Uterus (tissue), 4 donors: Measurements from ENCODE around the gene CYB5B. TPM values are rescaled to one million over a fixed set of nuclear protein-coding genes. Genes with fewer than 3 reads are reported as not detected.
A peak's percentile ranks its signal among the peaks of the same experiment; 100 is the strongest.

Experiments used
- DNase-seq, 2 donors: peaks; one replicate each; pipeline ENCODE4 v3.0.0-alpha.2; 2019 to 2020
- H3K27ac ChIP-seq, 2 donors: fragments of 200-600 bp; sonication (generic); 1 replicate in 1 of 2; 2 replicates in 1 of 2; pipeline ENCODE4 v1.5.1; 2016 to 2018
- H3K27me3 ChIP-seq, 2 donors: fragments of 200-600 bp; sonication (generic); one replicate each; pipeline ENCODE4 v1.5.1; 2018 to 2019; ENCODE audit warnings: control low read depth in 1 of 2
- H3K36me3 ChIP-seq, 2 donors: fragments of 200-600 bp; sonication (generic); one replicate each; pipeline ENCODE4 v1.5.1; 2019; ENCODE audit warnings: control low read depth in 1 of 2
- H3K4me1 ChIP-seq, 2 donors: fragments of 200-600 bp; sonication (generic); one replicate each; pipeline ENCODE4 v1.5.1; 2018 to 2019; ENCODE audit warnings: control low read depth in 1 of 2
- H3K4me3 ChIP-seq, 2 donors: fragments of 200-600 bp; sonication (generic); 1 replicate in 1 of 2; 2 replicates in 1 of 2; pipeline ENCODE4 v1.5.1; 2018 to 2019; ENCODE audit warnings: mild to moderate bottlenecking in 1 of 2
- H3K9me3 ChIP-seq, 2 donors: fragments of 200-600 bp; sonication (generic); one replicate each; pipeline ENCODE4 v1.5.1; 2019; ENCODE audit warnings: control low read depth in 1 of 2
- CTCF ChIP-seq, 4 experiments: fragments of 200-600 bp in 2 of 4; fragments of 450-650 bp in 2 of 4; sonication (generic) in 2 of 4; IDR thresholded peaks; one replicate each; pipeline ENCODE4 v1.5.1; 2016 to 2019; ENCODE audit warnings: antibody characterized with exemption in 4 of 4, mild to moderate bottlenecking in 2 of 4, moderate library complexity in 1 of 4
- POLR2A ChIP-seq, 2 donors: fragments of 450-650 bp; IDR thresholded peaks; one replicate each; pipeline ENCODE4 v1.6.1; 2016; ENCODE audit warnings: antibody characterized with exemption in 2 of 2, mild to moderate bottlenecking in 1 of 2, moderate library complexity in 1 of 2
- intact Hi-C: fragments of 100-400 bp; cut with DNase I; formaldehyde crosslinking; loops from one replicate; pipeline ENCODE4 v1.15.1; 2023; ENCODE audit warnings: low total_unique reads
- total RNA-seq, 4 donors: library from RNA; depleted of rRNA in 3 of 4; stranded (reverse); fragments of >200 nt in 3 of 4; gene quantifications; one replicate each; pipeline versions ENCODE4 v1.1.0 to v1.2.4, GENCODE V29; 2014 to 2023
- donor health status: DM: yes; HTN: yes; CAD: no.

CYB5B gene
- total RNA-seq: 10 to 100 TPM; 24.1 to 70.3 (median 57.6) TPM

- H3K9me3 ChIP-seq: no peaks in the 10 kb centered on the region
- intact Hi-C loops: no loop called here
Observed at GRCh38 chr16:69424053-69424934, at the start of gene CYB5B. CYB5B (plus strand) TSS chr16:69424619; CDS start chr16:69424684, 65 bp downstream.

GRCh38 chr16:69376393-69377059, 47.9 kb upstream of the CYB5B start:
- no peak overlapping the region for H3K27ac ChIP-seq
- H3K36me3 ChIP-seq: no peaks in the 10 kb centered on the region
- DNase-seq: no peak
- intact Hi-C loops: no loop called here
- H3K27me3 ChIP-seq: no peaks in the 10 kb centered on the region
- no peak overlapping the region for H3K4me3 ChIP-seq
- H3K4me1 ChIP-seq: no peaks in the 10 kb centered on the region
- H3K9me3 ChIP-seq: no peaks in the 10 kb centered on the region
- TF ChIP-seq CTCF (IDR thresholded peaks at IDR 0.05): no peak

More at GRCh38 chr16:69424053-69424934, at the start of gene CYB5B:
- Histone ChIP-seq H3K27ac (peak within 1 kb of the TSS; percentile 83 to 85), H3K27me3 (no peaks in the 10 kb centered on the region), H3K4me1 (no peaks in the 10 kb centered on the region), H3K4me3 (peak within 1 kb of the TSS; percentile 74 to 77), H3K36me3 (no peaks in the 10 kb centered on the region)
- TF ChIP-seq CTCF (IDR thresholded peaks at IDR 0.05) (peak in 2 of 4 experiments; percentile 26 to 36), POLR2A (IDR thresholded peaks at IDR 0.05) (peak; percentile 69 to 76)
- peak; percentile 89 to 96 for DNase-seq

- Histone ChIP-seq H3K4me3 (no peak overlapping the region), H3K9me3 (no peaks in the 10 kb centered on the region), H3K36me3 (no peaks in the 10 kb centered on the region), H3K27ac (no peak overlapping the region), H3K27me3 (no peaks in the 10 kb centered on the region), H3K4me1 (no peaks in the 10 kb centered on the region)
- intact Hi-C loops: no loop called here
- DNase-seq: no peak
- no peak for TF ChIP-seq CTCF (IDR thresholded peaks at IDR 0.05)
- TF ChIP-seq POLR2A (IDR thresholded peaks at IDR 0.05): no peak
Observed at GRCh38 chr16:69378036-69378435, 46.4 kb upstream of the CYB5B start.

- H3K27me3 ChIP-seq: no peaks in the 10 kb centered on the region
- intact Hi-C loops: no loop called here
- H3K4me3 ChIP-seq: no peak overlapping the region
- H3K4me1 ChIP-seq: no peaks in the 10 kb centered on the region
- no peak for DNase-seq
- no peaks in the 10 kb centered on the region for H3K36me3 ChIP-seq
- no peak for TF ChIP-seq CTCF (IDR thresholded peaks at IDR 0.05)
- TF ChIP-seq POLR2A (IDR thresholded peaks at IDR 0.05): no peak
- H3K9me3 ChIP-seq: no peaks in the 10 kb centered on the region
- no peak overlapping the region for H3K27ac ChIP-seq
Observed at GRCh38 chr16:69378760-69379159, 45.7 kb upstream of the CYB5B start.

GRCh38 chr16:69381231-69381630, 43.2 kb upstream of the CYB5B start:
- intact Hi-C loops: no loop called here
- H3K27ac ChIP-seq: no peak overlapping the region
- no peaks in the 10 kb centered on the region for H3K4me1 ChIP-seq
- no peak for DNase-seq
- no peak overlapping the region for H3K4me3 ChIP-seq
- TF ChIP-seq POLR2A (IDR thresholded peaks at IDR 0.05) (no peak), CTCF (IDR thresholded peaks at IDR 0.05) (no peak)
- no peaks in the 10 kb centered on the region for H3K36me3 ChIP-seq
- H3K9me3 ChIP-seq: no peaks in the 10 kb centered on the region
- no peaks in the 10 kb centered on the region for H3K27me3 ChIP-seq
